Hepatocyte (in vitro differentiated cells): ENCODE measurements around the gene ZMAT3.

Source experiments
- EZH2phosphoT487 ChIP-seq: fragments of 200-600 bp; sonication (generic); IDR thresholded peaks from one replicate; pipeline ENCODE4 v1.6.1; 2018; ENCODE audit warnings: antibody characterized with exemption, mild to moderate bottlenecking, low read depth, moderate library complexity; ENCODE audit not compliant: unreplicated experiment, severe bottlenecking
- TF ChIP-seq, protein P1 (sequence below): fragments of 200-600 bp; sonication (generic); IDR thresholded peaks from 2 replicates; pipeline ENCODE4 v1.5.1; 2016; ENCODE audit warnings: antibody characterized with exemption, mild to moderate bottlenecking; ENCODE audit not compliant: poor library complexity

DNA sequence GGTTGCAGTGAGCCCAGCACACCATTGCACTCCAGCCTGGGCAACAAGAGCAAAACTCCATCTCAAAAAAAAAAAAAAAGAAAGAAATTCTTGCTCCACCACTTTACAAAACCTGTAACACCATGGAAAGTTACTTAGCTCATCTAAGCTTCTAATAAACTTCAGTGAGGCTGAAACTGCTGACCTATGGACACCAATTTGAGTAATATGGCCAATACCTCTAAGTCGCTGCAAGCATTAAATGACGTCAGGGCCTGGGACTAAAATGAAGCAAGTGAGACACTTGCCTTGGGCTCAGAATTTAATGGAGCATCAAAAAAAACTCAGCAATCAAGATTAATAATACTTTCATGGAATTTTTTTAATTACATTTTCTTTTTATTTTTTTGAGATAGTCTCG, 42.5 kb downstream of the ZMAT3 start:
- TF ChIP-seq, protein P1, sequence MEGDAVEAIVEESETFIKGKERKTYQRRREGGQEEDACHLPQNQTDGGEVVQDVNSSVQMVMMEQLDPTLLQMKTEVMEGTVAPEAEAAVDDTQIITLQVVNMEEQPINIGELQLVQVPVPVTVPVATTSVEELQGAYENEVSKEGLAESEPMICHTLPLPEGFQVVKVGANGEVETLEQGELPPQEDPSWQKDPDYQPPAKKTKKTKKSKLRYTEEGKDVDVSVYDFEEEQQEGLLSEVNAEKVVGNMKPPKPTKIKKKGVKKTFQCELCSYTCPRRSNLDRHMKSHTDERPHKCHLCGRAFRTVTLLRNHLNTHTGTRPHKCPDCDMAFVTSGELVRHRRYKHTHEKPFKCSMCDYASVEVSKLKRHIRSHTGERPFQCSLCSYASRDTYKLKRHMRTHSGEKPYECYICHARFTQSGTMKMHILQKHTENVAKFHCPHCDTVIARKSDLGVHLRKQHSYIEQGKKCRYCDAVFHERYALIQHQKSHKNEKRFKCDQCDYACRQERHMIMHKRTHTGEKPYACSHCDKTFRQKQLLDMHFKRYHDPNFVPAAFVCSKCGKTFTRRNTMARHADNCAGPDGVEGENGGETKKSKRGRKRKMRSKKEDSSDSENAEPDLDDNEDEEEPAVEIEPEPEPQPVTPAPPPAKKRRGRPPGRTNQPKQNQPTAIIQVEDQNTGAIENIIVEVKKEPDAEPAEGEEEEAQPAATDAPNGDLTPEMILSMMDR = no peak
- no peak for TF ChIP-seq EZH2phosphoT487
